Skin of body (tissue), 2 donors: ENCODE data around the gene RMND5A. TPM values are rescaled to one million over a fixed set of nuclear protein-coding genes. Genes with fewer than 3 reads are reported as not detected.

Source experiments
- DNase-seq: peaks from one replicate; lab custom pipeline; 2025; lab: John Stamatoyannopoulos, UW
- total RNA-seq: library from RNA; depleted of rRNA; stranded (reverse); fragments of >200 nt; gene quantifications from one replicate; pipeline ENCODE4 v1.2.3, GENCODE V29; 2014

Gene RMND5A
- total RNA-seq, 1 donor from 2014 or later, result 56.9 TPM

DNA sequence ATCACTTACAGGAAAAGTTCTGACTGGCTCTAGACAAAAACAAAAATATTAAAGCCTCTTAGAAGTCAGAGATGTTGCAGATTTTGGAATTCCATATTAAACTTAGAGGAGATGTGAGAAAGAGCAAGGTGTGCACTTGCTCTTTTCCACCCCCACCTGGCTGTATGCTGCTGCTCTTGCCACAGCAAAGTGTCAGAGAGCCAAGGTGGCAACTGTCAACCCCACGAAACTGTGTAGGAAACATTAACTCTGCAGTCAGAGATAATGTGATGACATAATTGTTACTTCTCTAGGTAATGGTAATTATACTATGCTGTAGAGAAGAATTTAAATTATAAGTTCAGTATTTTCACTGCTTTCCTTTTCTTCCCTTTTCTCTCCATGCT lies 45.2 kb downstream of the RMND5A start:
- no peak for DNase-seq

GRCh38 chr2:86768189-86768949 lies 48.3 kb downstream of the RMND5A start:
- DNase-seq, result no peak

DNA sequence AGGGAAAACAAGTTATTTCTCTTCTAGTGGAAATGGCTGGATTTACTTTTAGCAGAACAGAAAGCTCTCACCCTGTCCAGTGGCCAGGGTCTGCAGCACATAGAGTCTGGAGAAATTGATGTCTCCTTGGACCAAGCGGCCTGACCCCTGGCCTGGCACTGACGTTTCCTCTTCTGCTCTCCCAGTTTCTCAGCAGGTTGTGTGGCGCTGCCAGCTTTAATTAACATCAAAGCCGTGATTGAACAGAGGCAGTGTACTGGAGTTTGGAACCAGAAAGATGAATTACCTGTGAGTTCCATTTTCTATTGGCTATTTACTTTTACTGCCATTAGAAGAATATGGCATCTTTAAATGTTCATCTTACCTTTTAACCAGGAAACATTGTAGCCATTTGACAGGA lies 49.7 kb downstream of the RMND5A start:
- DNase-seq, result no peak

GRCh38 chr2:86770816-86771301 lies 50.8 kb downstream of the RMND5A start:
- no peak for DNase-seq

GRCh38 chr2:86772611-86773010 lies 52.5 kb downstream of the RMND5A start:
- DNase-seq, result no peak

DNA sequence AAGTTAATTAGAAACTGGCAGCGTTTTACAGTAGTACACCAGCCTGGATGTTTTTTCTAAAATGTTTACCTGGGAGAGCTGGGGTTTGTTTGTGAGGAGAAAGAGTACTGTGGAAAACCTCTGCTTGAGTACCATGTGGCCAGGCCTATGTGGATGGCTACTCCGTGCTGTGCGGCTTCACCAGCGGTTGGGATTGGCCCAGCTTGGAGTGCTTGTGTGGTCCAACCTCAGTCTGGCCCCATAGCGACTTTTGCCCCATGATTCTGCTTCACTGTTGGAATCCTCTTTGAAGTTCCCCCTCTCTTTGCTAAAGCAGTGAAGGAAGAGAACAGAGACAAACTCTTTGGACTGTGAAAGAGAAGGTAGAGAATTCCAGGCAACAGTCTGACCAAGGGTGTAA lies 54.8 kb downstream of the RMND5A start:
- no peak for DNase-seq

GRCh38 chr2:86775338-86775737 lies 55.2 kb downstream of the RMND5A start:
- DNase-seq, result no peak

GRCh38 chr2:86776532-86776931 lies 56.4 kb downstream of the RMND5A start:
- no peak for DNase-seq

DNA sequence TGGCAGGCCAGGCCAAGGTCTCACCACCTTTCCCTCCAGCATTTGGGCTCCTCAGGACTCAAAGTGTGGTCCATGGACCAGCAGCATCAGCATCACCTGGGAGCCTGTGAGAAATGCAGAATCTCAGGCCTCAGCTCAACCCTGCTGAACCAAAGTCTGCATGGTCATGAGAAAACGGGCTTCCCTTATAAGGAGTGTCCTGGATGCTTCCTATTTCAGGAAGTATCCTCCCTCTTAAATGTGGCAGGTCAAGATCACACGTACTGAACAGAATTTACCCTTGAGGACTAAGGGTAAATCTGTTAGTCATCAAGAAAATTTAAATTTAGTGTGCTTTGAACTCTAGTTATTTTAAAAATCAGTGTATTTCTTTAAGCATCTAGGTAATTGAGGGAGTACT lies 58.9 kb downstream of the RMND5A start:
- no peak for DNase-seq

DNA sequence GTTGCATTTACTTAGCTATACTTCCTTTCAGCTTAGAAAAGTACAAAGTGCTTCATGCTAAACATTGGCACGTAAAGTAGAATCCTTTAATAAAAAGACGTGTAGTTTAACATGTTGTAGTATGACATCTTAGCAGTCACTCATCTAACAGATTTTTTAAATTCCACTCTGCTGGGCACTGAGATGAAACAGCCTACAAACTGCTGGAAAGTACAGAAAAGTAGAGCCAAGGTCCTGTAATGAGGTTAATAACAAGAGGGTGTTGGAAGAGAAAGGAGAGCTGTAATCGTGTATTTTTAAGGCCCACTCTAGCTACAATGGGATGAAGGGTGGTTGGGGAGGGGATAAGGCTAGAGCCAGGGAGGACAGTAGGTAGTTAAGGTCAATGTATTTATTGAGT lies 59.9 kb downstream of the RMND5A start:
- DNase-seq, result no peak

GRCh38 chr2:86781363-86781762 lies 61.3 kb downstream of the RMND5A start:
- no peak for DNase-seq

- no peak for DNase-seq
Measured at GRCh38 chr2:86782748-86783147, 62.7 kb downstream of the RMND5A start.

DNA sequence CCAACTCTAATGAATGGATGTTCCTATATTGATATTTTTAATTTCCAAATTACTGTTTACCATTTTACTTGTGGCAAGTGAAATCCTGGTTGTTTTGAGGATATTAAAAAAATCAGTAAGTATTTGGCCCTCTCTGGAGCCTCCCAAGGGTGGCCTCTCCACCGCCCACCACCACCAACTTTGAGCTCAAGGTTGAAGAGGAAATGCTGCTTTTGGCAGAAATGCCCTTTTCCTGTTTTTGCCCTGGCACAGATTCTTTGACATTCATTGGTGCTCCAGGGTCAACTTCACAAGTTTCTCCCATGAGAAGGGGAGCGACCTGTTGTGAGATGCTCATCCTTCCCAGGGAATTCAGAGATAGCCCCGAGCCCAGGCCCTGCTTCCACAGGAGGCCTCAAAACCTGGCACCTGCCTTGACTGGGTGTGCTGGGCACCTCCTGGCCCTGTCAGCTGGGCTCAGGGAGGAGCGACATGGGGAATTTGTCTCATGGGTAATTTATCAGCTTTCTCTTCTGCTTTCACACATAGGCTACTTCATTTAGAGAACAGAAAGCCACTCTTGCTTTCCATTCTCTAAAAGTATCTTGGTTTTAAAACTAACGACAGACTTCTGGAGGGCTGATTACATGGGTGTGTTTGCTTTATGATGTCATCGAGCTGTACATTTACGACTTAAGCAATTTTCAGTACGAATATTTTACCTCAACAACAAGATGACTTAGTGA lies 63.7 kb downstream of the RMND5A start:
- DNase-seq, result no peak

GRCh38 chr2:86785456-86785855 lies 65.4 kb downstream of the RMND5A start:
- DNase-seq, result no peak

- DNase-seq, result no peak
Measured at GRCh38 chr2:86786001-86786536, 66.0 kb downstream of the RMND5A start.

DNA sequence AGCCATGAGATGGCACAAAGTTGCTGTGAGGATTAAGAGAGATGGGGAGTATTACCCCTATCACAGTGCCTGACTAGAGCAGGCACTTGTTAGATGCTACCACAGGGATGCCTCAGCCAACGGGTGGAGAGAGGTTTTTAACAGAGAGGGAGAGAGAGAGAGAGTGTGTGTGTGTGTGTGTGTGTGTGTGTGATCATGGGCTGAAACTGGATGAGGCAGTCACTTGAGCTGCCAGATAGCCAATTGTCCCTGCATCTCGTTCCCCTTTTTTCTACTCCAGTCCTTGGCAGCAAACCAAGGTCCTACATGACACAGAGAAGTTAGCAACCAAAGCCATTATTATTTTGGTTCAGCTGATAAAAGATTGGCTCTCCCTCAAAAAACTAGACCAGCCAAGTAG lies 67.6 kb downstream of the RMND5A start:
- DNase-seq, result no peak

DNA sequence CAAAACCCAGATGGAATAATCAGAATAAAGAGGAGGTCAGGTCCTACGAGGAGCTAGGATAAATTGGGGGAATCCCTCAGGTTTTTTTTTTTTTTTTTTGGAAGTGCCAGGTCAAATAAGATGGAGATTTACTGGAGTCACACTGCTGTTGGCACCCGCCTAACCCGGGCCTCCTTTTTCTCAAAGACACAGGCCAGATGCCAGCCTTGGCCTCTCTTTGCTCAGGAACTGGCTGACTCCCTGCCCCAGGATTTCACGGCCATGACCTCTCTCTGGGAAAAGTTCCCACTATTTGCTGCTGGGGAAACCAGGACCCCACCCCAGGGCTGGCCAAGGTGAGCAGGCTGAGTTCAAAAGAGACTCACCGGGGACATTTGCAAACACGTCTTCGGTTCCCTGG lies 68.1 kb downstream of the RMND5A start:
- DNase-seq, result no peak

- no peak for DNase-seq
Measured at GRCh38 chr2:86788881-86789686, 69.0 kb downstream of the RMND5A start.

DNA sequence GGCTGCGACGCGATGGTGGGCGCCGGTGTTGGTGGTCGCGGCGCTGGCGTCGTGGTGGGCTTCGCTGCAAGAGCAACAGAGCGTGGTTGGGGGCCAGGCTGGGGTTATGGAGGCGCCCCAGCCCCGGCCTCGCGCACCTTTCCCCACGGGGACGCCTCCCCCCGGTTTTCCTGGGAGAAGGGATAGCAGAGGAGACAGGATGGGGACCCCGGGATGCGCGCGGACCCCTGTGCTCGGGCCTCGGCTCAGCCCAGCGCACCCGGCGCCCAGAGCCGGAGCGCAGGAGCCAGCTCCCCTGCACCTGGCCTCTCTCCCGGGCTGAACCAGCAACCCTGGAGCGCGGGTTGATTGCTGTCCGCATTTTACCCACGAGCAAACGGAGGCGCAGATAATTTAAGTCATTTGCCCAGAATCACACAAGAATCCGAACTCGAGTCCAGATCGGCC lies 69.6 kb downstream of the RMND5A start:
- DNase-seq, result no peak

- DNase-seq, result no peak
Measured at GRCh38 chr2:86790134-86790675, 70.1 kb downstream of the RMND5A start.
